Measurements from ENCODE around the gene CACNA1S. TPM values are rescaled to one million over a fixed set of nuclear protein-coding genes. Genes with fewer than 3 reads are reported as not detected.
A peak's percentile ranks its signal among the peaks of the same experiment; 100 is the strongest.

Gene CACNA1S
- total RNA-seq, 2 experiments from 2014 or later, result not detected

- peak; percentile 96 for DNase-seq
- POLR2A ChIA-PET, result interaction anchor here (0.6 kb wide), 1 partner anchor 397 kb away, joined by 3 read pairs; no protein-coding TSS in a partner anchor
- Mint-ChIP-seq H3K36me3 (ENCODE audit: low read depth) (peaks cover 18% of the 10 kb centered on the region), H3K9me3 (ENCODE audit: low read depth) (no peaks in the 10 kb centered on the region), H3K27ac (peak overlapping the region; percentile 99), H3K4me3 (peak overlapping the region; percentile 99), H3K27me3 (no peaks in the 10 kb centered on the region), H3K4me1 (peaks cover 78% of the 10 kb centered on the region)
- CTCF ChIA-PET, result interaction anchor here (0.5 to 1.9 kb wide), 18 partner anchors 10 to 395 kb away, joined by 3 to 12 read pairs (median 4); no protein-coding TSS in a partner anchor
- intact Hi-C loops (cut with DNase I, micrococcal nuclease), result loop anchor here in 1 of 2 experiments (1.0 to 10.0 kb wide), 7 partner anchors 135 to 935 kb away; partner anchors contain the start of genes CSRP1, IPO9, KIF14 and TIMM17A
- peak; percentile 75 for ATAC-seq
Measured at GRCh38 chr1:201019321-201019977, 92.8 kb downstream of the CACNA1S start.

- ChIA-PET CTCF (interaction anchor here (0.7 to 1.8 kb wide), 3 partner anchors 38 to 878 kb away, joined by 3 to 7 read pairs (median 4); no protein-coding TSS in a partner anchor), POLR2A (no interaction called here)
- peaks cover 19% of the 10 kb centered on the region for H3K36me3 Mint-ChIP-seq (ENCODE audit: low read depth)
- H3K4me3 Mint-ChIP-seq, result peak overlapping the region; percentile 99
- DNase-seq (no peak), ATAC-seq (no peak)
- H3K4me1 Mint-ChIP-seq, result peaks cover 88% of the 10 kb centered on the region
- H3K27ac Mint-ChIP-seq, result peak overlapping the region; percentile 99
- intact Hi-C loops (cut with DNase I, micrococcal nuclease), result loop anchor here in 1 of 2 experiments (2.0 to 10.0 kb wide), 4 partner anchors 153 to 937 kb away; partner anchors contain the start of genes CSRP1, IPO9 and TIMM17A
- H3K27me3 Mint-ChIP-seq, result no peaks in the 10 kb centered on the region
- H3K9me3 Mint-ChIP-seq (ENCODE audit: low read depth), result no peaks in the 10 kb centered on the region
Measured at GRCh38 chr1:201017828-201018163, 94.4 kb downstream of the CACNA1S start.

- intact Hi-C loops (cut with DNase I, micrococcal nuclease), result loop anchor here in 1 of 2 experiments (5.0 to 10.0 kb wide), 2 partner anchors 490 to 938 kb away; partner anchors contain the start of genes CSRP1 and TIMM17A
- CTCF ChIA-PET, result interaction anchor here (0.5 to 2.8 kb wide), 8 partner anchors 9 to 879 kb away, joined by 3 to 18 read pairs (median 6); no protein-coding TSS in a partner anchor
- POLR2A ChIA-PET, result no interaction called here
- H3K36me3 Mint-ChIP-seq (ENCODE audit: low read depth), result peaks cover 13% of the 10 kb centered on the region
- ATAC-seq (no peak), DNase-seq (peak; percentile 37)
- no peaks in the 10 kb centered on the region for H3K27me3 Mint-ChIP-seq
- peak overlapping the region; percentile 99 for H3K27ac Mint-ChIP-seq
- H3K4me3 Mint-ChIP-seq, result no peak overlapping the region
- peaks cover 94% of the 10 kb centered on the region for H3K4me1 Mint-ChIP-seq
- no peaks in the 10 kb centered on the region for H3K9me3 Mint-ChIP-seq (ENCODE audit: low read depth)
Measured at GRCh38 chr1:201016943-201017827, 95.0 kb downstream of the CACNA1S start.

GRCh38 chr1:201016211-201016651 is 96.0 kb downstream of the CACNA1S start:
- Mint-ChIP-seq H3K36me3 (ENCODE audit: low read depth) (peaks cover 12% of the 10 kb centered on the region), H3K4me1 (peaks cover 94% of the 10 kb centered on the region), H3K9me3 (ENCODE audit: low read depth) (no peaks in the 10 kb centered on the region), H3K27ac (peak overlapping the region; percentile 99), H3K27me3 (no peaks in the 10 kb centered on the region), H3K4me3 (peak overlapping the region; percentile 51)
- ATAC-seq (no peak), DNase-seq (no peak)
- intact Hi-C loops (cut with DNase I, micrococcal nuclease), result loop anchor here in 1 of 2 experiments (5.0 to 10.0 kb wide), 2 partner anchors 491 to 939 kb away; partner anchors contain the start of genes CSRP1 and TIMM17A
- ChIA-PET CTCF (interaction anchor here (0.7 to 2.8 kb wide), 8 partner anchors 10 to 127 kb away, joined by 3 to 23 read pairs (median 10); no protein-coding TSS in a partner anchor), POLR2A (interaction anchor here (0.9 kb wide), 1 partner anchor 8 kb away, joined by 4 read pairs; no protein-coding TSS in a partner anchor)

GRCh38 chr1:201015551-201016091 is 96.6 kb downstream of the CACNA1S start:
- H3K27me3 Mint-ChIP-seq, result no peaks in the 10 kb centered on the region

GRCh38 chr1:201014816-201015200 is 97.4 kb downstream of the CACNA1S start:
- ATAC-seq, result no peak
- intact Hi-C loops (cut with DNase I, micrococcal nuclease), result loop anchor here in 1 of 2 experiments (5.0 to 10.0 kb wide), 2 partner anchors 492 to 940 kb away; partner anchors contain the start of genes CSRP1 and TIMM17A
- ChIA-PET POLR2A (no interaction called here), CTCF (interaction anchor here (0.9 to 2.8 kb wide), 8 partner anchors 9 to 42 kb away, joined by 3 to 23 read pairs (median 8); partner anchors contain the start of gene KIF21B)
- Mint-ChIP-seq H3K9me3 (ENCODE audit: low read depth) (no peaks in the 10 kb centered on the region), H3K36me3 (ENCODE audit: low read depth) (peaks cover 12% of the 10 kb centered on the region), H3K27ac (peak overlapping the region; percentile 99), H3K27me3 (no peaks in the 10 kb centered on the region), H3K4me1 (peaks cover 87% of the 10 kb centered on the region), H3K4me3 (no peak overlapping the region)
- no peak for DNase-seq

More at GRCh38 chr1:201015551-201016091, 96.6 kb downstream of the CACNA1S start:
- POLR2A ChIA-PET, result interaction anchor here (0.6 to 0.9 kb wide), 2 partner anchors 8 to 1346 kb away, joined by 3 to 4 read pairs; no protein-coding TSS in a partner anchor
- H3K27ac Mint-ChIP-seq, result peak overlapping the region; percentile 99
- H3K9me3 Mint-ChIP-seq (ENCODE audit: low read depth), result no peaks in the 10 kb centered on the region
- peak; percentile 48 for DNase-seq
- CTCF ChIA-PET, result interaction anchor here (0.6 to 2.8 kb wide), 11 partner anchors 8 to 542 kb away, joined by 3 to 23 read pairs (median 4); partner anchors contain the start of gene KIF21B
- peaks cover 92% of the 10 kb centered on the region for H3K4me1 Mint-ChIP-seq
- ATAC-seq, result peak; percentile 57
- intact Hi-C loops (cut with DNase I, micrococcal nuclease), result loop anchor here in 1 of 2 experiments (5.0 to 10.0 kb wide), 2 partner anchors 492 to 939 kb away; partner anchors contain the start of genes CSRP1 and TIMM17A
- peaks cover 12% of the 10 kb centered on the region for H3K36me3 Mint-ChIP-seq (ENCODE audit: low read depth)
- H3K4me3 Mint-ChIP-seq, result peak overlapping the region; percentile 51

DNA sequence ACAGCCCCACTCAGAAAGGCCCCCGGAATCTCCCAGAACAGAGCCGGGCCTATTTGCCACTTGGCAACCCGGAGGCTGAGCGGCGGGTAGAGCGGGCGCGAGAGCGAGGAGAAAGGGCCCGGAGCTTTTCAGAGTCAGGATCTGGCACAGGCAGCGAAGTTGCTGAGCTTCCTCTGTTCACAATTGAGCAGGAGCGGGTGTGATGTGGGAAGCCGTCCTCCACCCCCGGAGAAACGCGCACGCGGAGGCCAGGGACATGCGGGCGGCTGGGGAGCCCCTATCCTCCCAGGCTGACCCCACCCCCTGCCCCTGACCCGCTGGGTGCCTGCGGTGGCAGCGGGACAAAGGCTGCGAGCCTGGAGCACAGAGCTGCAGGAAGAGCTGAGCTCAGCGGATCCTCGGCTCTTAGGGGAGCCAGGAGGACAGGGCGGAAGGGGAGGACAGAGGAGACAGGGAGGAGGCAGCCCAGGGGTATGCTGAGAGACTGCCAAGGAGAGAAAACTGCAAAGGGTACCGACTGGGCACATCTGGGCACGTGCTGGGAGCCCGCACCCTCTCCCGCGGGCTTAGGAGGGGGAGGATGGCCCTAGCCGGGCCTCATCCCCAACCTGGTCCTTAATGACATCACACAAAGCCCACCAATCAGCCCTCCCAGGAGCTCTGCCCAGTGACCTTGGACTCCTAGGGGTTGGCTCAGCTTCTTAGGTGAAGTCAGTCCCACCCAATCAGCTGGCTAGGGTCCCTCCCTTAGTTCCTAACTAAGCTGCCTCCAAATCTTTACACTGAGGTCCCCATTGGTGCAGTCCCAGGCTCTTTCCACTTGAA is 98.0 kb downstream of the CACNA1S start:
- no peaks in the 10 kb centered on the region for H3K27me3 Mint-ChIP-seq
- H3K4me3 Mint-ChIP-seq, result no peak overlapping the region
- ChIA-PET CTCF (interaction anchor here (0.7 to 2.8 kb wide), 11 partner anchors 10 to 596 kb away, joined by 3 to 23 read pairs (median 4); partner anchors contain the start of gene KIF21B), POLR2A (no interaction called here)
- peak overlapping the region; percentile 99 for H3K27ac Mint-ChIP-seq
- DNase-seq (no peak), ATAC-seq (no peak)
- no peaks in the 10 kb centered on the region for H3K9me3 Mint-ChIP-seq (ENCODE audit: low read depth)
- peaks cover 86% of the 10 kb centered on the region for H3K4me1 Mint-ChIP-seq
- intact Hi-C loops (cut with DNase I, micrococcal nuclease), result loop anchor here in 1 of 2 experiments (10.0 kb wide), 1 partner anchor 941 kb away; the partner anchor contains the start of gene TIMM17A
- peaks cover 13% of the 10 kb centered on the region for H3K36me3 Mint-ChIP-seq (ENCODE audit: low read depth)

DNA sequence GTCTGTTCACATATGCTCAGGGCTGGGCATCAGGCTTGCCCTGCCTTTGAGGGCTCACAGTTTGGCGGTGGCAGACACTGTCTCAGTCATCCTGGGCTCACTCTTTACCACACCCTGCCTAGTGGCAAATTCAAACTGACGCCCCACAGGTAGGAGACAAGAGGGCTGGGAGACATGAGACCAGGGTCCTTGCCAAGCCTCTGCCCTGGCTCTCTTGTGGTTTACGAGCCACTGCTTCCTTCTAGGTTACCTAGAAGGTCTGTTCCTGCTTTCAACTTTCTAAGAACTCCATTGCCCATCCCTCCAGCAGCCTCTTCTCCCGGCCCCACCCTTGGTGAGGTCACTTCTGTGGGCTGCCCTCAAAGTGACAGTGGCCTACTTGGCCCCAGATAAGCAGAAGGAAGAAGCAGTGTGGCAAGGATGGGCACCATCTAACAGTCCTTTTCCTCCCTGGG is 99.2 kb downstream of the CACNA1S start:
- DNase-seq (no peak), ATAC-seq (peak; percentile 20)
- H3K4me1 Mint-ChIP-seq, result peaks cover 79% of the 10 kb centered on the region
- intact Hi-C loops (cut with DNase I, micrococcal nuclease), result loop anchor here in 1 of 2 experiments (10.0 kb wide), 1 partner anchor 942 kb away; the partner anchor contains the start of gene TIMM17A
- no peaks in the 10 kb centered on the region for H3K9me3 Mint-ChIP-seq (ENCODE audit: low read depth)
- ChIA-PET CTCF (interaction anchor here (0.8 to 2.5 kb wide), 5 partner anchors 12 to 42 kb away, joined by 3 to 15 read pairs (median 3); partner anchors contain the start of gene KIF21B), POLR2A (no interaction called here)
- no peak overlapping the region for H3K4me3 Mint-ChIP-seq
- H3K27me3 Mint-ChIP-seq, result no peaks in the 10 kb centered on the region
- peaks cover 6% of the 10 kb centered on the region for H3K36me3 Mint-ChIP-seq (ENCODE audit: low read depth)
- H3K27ac Mint-ChIP-seq, result peak overlapping the region; percentile 60

GRCh38 chr1:201011616-201012015 is 100.6 kb downstream of the CACNA1S start:
- H3K4me3 Mint-ChIP-seq, result no peak overlapping the region
- ChIA-PET CTCF (interaction anchor here (0.6 to 2.4 kb wide), 4 partner anchors 9 to 897 kb away, joined by 3 to 5 read pairs (median 3); no protein-coding TSS in a partner anchor), POLR2A (no interaction called here)
- ATAC-seq, result no peak
- H3K36me3 Mint-ChIP-seq (ENCODE audit: low read depth), result peaks cover 4% of the 10 kb centered on the region
- intact Hi-C loops (cut with DNase I, micrococcal nuclease), result loop anchor here in 1 of 2 experiments (10.0 kb wide), 1 partner anchor 943 kb away; the partner anchor contains the start of gene TIMM17A
- no peaks in the 10 kb centered on the region for H3K9me3 Mint-ChIP-seq (ENCODE audit: low read depth)
- no peak overlapping the region for H3K27ac Mint-ChIP-seq
- no peak for DNase-seq
- peaks cover 65% of the 10 kb centered on the region for H3K4me1 Mint-ChIP-seq
- H3K27me3 Mint-ChIP-seq, result no peaks in the 10 kb centered on the region

Data from activated CD4-positive, alpha-beta T cell treated with anti-CD3 and anti-CD28 coated beads for 36 hours (primary cell).